CD4-positive, alpha-beta T cell treated with Interleukin-12 subunit alpha and Interleukin-12 subunit beta, for 1 hour (primary cell): ENCODE data around the gene RIOK1.
"Not testable (repeated sequence)": the region's sequence is repeated elsewhere in the genome, so short reads cannot be mapped to it uniquely, and the experiment has no call there.

ENCODE experiments used
- DNase-seq: peaks from one replicate; pipeline ENCODE4 v3.0.0-alpha.2; 2020

The RIOK1 gene

DNA sequence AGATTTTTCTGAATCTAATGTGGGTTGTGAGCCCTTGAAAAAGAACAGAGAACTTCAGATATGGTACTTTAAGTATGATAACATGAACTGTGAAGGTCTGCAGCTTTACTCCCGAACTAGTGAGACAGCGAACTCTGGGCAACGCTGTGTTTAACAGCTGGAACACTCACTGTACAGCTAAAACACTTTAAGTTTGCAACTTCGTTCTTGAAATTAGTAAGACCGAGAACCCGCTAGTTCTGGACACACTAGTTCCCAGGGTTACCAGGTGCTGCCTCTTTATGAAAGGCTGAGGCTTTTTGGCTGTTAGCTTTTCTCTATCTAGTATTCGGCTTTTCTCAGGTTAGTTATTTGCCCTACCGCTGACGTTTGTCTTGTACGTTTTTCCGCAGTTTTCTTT lies 52.9 kb downstream of the RIOK1 start:
- DNase-seq: no peak

- no peak for DNase-seq
Measured at GRCh38 chr6:7445101-7445500, 55.5 kb downstream of the RIOK1 start.

DNA sequence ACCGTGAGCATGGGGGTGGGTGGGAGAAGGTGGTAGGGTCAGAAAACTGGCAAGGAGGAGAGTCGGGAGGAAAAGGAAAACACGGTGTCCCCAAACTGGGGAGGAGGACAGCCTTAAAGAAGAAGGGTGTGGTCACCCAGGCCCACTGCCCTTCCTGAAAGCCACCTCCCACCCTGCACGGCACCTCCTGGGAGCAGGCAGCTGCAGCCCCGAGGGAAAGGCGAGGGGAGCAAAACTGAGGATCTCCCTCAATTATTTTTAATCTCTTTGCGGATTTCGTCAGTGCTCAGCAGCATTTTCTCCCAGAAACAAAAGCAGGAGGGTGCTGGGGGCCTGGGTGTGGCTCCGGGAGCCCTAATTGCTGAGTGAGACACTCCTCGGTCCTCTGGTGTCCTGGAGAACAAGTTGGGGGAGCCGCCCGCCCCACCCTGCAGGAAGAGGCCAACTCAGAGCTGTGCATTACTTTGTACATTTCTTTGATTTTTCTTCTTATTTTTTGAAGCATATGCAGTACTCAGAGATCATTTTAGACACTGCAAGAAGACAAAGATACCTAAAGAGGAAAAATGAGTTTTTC lies 56.4 kb downstream of the RIOK1 start:
- no peak for DNase-seq

DNA sequence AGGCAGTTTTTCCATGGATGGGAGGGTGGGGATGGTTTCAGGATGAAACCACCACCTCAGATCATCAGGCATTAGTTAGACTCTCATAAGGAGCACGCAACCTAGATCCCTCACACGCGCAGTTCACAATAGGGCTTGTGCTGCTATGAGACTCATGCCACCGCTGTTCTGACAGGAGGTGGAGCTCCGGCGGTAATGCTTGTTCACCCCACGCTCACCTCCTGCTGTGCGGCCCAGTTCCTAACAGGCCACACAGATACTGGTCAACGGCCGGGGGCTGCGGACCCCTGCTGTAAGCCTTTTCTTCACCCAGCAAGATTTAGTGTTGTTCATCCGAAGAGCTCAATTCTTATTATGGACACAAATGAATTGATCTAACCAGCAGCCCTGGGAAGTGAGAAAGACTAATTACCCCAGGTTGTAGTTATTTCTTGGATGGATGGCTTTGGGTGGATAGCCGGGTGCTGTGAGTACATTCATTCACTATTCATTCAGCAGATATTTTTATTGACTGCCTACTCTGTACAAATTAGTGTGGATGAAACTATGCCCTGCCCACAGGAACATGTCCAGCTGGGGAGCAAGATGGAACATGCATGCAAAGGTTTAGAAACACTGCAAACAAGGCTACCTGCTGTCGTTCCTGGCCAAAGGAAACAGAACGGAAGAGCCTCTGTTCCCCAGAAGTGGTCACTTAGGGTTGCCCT lies 57.2 kb downstream of the RIOK1 start:
- no peak for DNase-seq

- no peak for DNase-seq
Measured at GRCh38 chr6:7448232-7448631, 58.6 kb downstream of the RIOK1 start.

DNA sequence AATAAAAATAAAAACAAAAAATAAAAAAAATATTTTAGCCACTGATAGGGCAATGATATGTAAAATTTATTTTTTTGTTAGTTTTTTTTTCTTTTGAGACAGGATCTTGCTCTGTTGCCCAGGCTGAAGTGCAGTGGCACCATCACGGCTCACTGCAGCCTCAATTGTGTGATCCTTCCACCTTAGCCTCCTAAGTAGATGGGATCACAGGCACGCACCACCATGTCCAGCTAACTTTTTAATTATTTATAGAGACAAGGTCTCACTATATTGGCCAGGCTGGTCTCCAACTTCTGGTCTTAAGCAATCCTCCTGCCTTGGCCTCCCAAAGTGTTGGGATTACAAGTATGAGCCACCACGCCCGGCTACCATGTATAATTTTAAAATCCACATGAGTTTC lies 59.4 kb downstream of the RIOK1 start:
- DNase-seq: no peak

GRCh38 chr6:7451326-7451725 lies 61.7 kb downstream of the RIOK1 start:
- DNase-seq: no peak

- no peak for DNase-seq
Measured at GRCh38 chr6:7452898-7453297, 63.3 kb downstream of the RIOK1 start.

GRCh38 chr6:7454696-7455358 lies 65.2 kb downstream of the RIOK1 start:
- DNase-seq: no peak

- DNase-seq: not testable (repeated sequence)
Measured at GRCh38 chr6:7456302-7456701, 66.7 kb downstream of the RIOK1 start.

DNA sequence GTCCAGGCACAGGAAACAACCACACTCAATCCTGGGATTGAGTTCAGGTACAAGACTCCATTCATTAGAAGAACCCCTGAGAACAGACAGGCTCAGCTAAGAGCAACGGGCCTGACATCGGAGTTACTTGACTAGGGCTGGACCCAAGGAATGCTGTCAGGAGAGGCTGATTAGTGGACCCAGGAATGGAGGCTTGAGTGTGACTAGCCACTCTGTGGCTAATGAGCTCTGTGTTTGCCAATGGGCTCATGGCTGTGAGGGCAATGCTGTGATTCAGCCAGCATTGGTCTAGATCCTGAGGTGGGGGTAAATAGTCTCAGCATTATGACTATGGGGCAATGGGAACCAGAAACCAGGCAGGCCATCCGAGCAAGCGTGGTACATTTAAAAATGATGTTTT lies 71.8 kb downstream of the RIOK1 start:
- no peak for DNase-seq

DNA sequence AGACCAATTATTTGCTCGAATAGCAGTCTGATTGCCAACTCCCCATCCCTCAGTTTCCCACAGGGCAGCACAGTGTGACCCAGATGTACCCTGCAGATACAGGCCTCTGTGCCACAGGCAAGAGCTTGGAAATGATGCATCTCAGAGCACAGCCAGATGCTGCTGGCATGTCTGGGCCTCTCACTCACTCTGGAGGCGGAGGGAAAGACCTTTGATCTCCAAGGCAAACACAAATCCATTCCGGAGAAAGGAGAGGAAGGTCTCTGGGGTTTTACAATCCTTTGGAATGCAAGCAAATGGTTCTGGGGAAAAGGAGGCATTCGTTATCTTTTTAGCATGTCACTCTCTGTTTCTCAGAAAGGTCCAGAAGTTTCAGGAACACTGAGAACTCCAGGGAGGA lies 74.2 kb downstream of the RIOK1 start:
- DNase-seq: no peak

DNA sequence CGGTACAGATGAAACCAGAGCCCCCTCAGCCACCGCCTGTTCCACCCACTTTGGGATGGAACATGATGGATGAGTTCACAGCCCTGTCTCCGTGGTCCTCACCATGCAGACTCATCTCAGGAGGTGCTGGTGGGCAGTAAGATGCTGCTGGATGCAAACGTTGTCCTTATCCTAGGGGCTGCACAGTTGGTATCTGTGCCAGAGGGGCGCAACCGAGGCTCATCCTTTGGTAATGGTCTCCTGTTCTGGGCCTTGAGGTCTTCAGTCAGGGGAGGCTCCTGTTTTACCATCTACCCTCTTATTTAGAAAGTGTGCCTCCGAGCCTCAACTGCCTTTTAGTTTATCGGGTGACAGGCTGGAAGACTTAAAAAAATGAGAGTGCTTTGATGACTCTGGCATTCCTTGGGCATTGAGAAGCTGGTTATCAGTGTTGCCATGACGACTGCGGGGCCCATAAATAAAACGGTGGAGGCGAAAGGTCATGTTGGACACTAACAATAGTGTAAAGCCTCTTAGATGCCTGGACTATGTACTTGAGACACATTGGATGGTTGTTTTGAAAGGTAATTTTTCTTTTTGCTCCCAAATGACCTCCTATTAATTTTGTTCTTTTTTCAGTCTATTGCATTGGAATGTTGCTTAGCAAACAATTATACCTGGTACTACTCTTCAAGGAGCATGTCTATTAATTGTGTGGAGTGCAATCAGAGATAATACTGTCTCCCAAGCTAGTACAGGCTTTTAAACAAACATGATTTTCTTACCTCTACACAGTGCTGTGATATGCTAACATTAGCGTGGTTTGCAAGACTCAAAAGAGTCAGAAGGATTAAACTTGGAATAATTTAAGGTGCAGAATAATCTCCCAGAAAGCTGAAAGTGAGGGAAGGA lies 77.6 kb downstream of the RIOK1 start:
- DNase-seq: no peak
